Stimulated activated effector memory CD8-positive, alpha-beta T cell treated with anti-CD3 and anti-CD28 coated beads, Interleukin-12 subunit alpha, Interleukin-12 subunit beta, amount 100 ng/mL, for 72 hours (primary cell): ENCODE data around the gene SERP2.

Source experiments
- ATAC-seq: fragments of 150-1000 bp; cut with Tn5 transposase; 2 replicates; pipeline ENCODE4 v1.10.0; 2021
- DNase-seq, 2 donors: peaks; one replicate each; pipeline ENCODE4 v3.0.0; 2021 to 2022; ENCODE audit warnings: low spot score in 2 of 2
- H3K27ac Mint-ChIP-seq: one replicate; pipeline ENCODE4 v1.8.0; 2022; ENCODE audit warnings: mild to moderate bottlenecking, mixed read lengths
- H3K36me3 Mint-ChIP-seq: one replicate; pipeline ENCODE4 v1.8.0; 2022; ENCODE audit warnings: mild to moderate bottlenecking, mixed read lengths
- H3K4me1 Mint-ChIP-seq: one replicate; pipeline ENCODE4 v1.8.0; 2022; ENCODE audit warnings: mixed read lengths
- H3K4me3 Mint-ChIP-seq: one replicate; pipeline ENCODE4 v1.8.0; 2022; ENCODE audit warnings: mild to moderate bottlenecking, mixed read lengths
- H3K9me3 Mint-ChIP-seq: one replicate; pipeline ENCODE4 v1.8.0; 2022; ENCODE audit warnings: mixed read lengths

SERP2 gene

GRCh38 chr13:44393391-44393790 is 19.8 kb downstream of the SERP2 start:
- H3K4me3 Mint-ChIP-seq = no peak overlapping the region
- ATAC-seq = no peak
- H3K9me3 Mint-ChIP-seq = no peaks in the 10 kb centered on the region
- H3K36me3 Mint-ChIP-seq = no peaks in the 10 kb centered on the region
- no peak for DNase-seq
- no peaks in the 10 kb centered on the region for H3K4me1 Mint-ChIP-seq
- H3K27ac Mint-ChIP-seq = no peak overlapping the region

- ATAC-seq (no peak), DNase-seq (no peak)
- H3K27ac Mint-ChIP-seq = no peak overlapping the region
- no peaks in the 10 kb centered on the region for H3K36me3 Mint-ChIP-seq
- no peaks in the 10 kb centered on the region for H3K4me1 Mint-ChIP-seq
- H3K4me3 Mint-ChIP-seq = no peak overlapping the region
- H3K9me3 Mint-ChIP-seq = no peaks in the 10 kb centered on the region
Measured at GRCh38 chr13:44394658-44395057, 21.0 kb downstream of the SERP2 start.

GRCh38 chr13:44395976-44396694 is 22.5 kb downstream of the SERP2 start:
- no peaks in the 10 kb centered on the region for H3K9me3 Mint-ChIP-seq
- H3K4me3 Mint-ChIP-seq = no peak overlapping the region
- H3K4me1 Mint-ChIP-seq = no peaks in the 10 kb centered on the region
- DNase-seq = no peak
- no peaks in the 10 kb centered on the region for H3K36me3 Mint-ChIP-seq
- no peak overlapping the region for H3K27ac Mint-ChIP-seq
- ATAC-seq = no peak

GRCh38 chr13:44396701-44397580 is 23.3 kb downstream of the SERP2 start:
- DNase-seq (no peak), ATAC-seq (no peak)
- Mint-ChIP-seq H3K27ac (no peak overlapping the region), H3K4me1 (no peaks in the 10 kb centered on the region), H3K4me3 (no peak overlapping the region), H3K9me3 (no peaks in the 10 kb centered on the region), H3K36me3 (no peaks in the 10 kb centered on the region)

GRCh38 chr13:44397766-44398223 is 24.2 kb downstream of the SERP2 start:
- no peaks in the 10 kb centered on the region for H3K9me3 Mint-ChIP-seq
- no peak overlapping the region for H3K27ac Mint-ChIP-seq
- no peaks in the 10 kb centered on the region for H3K4me1 Mint-ChIP-seq
- no peak for DNase-seq
- no peak overlapping the region for H3K4me3 Mint-ChIP-seq
- no peak for ATAC-seq
- no peaks in the 10 kb centered on the region for H3K36me3 Mint-ChIP-seq

GRCh38 chr13:44398606-44399005 is 25.0 kb downstream of the SERP2 start:
- no peaks in the 10 kb centered on the region for H3K4me1 Mint-ChIP-seq
- ATAC-seq = no peak

GRCh38 chr13:44399074-44399473 is 25.4 kb downstream of the SERP2 start:
- DNase-seq (no peak), ATAC-seq (no peak)
- Mint-ChIP-seq H3K27ac (no peak overlapping the region), H3K4me3 (no peak overlapping the region), H3K36me3 (no peaks in the 10 kb centered on the region), H3K4me1 (no peaks in the 10 kb centered on the region), H3K9me3 (no peaks in the 10 kb centered on the region)

More at GRCh38 chr13:44398606-44399005, 25.0 kb downstream of the SERP2 start:
- DNase-seq = no peak
- H3K36me3 Mint-ChIP-seq = no peaks in the 10 kb centered on the region
- no peaks in the 10 kb centered on the region for H3K9me3 Mint-ChIP-seq
- H3K27ac Mint-ChIP-seq = no peak overlapping the region
- H3K4me3 Mint-ChIP-seq = no peak overlapping the region

GRCh38 chr13:44400736-44401135 is 27.1 kb downstream of the SERP2 start:
- Mint-ChIP-seq H3K9me3 (no peaks in the 10 kb centered on the region), H3K4me3 (no peak overlapping the region), H3K27ac (no peak overlapping the region), H3K36me3 (no peaks in the 10 kb centered on the region), H3K4me1 (no peaks in the 10 kb centered on the region)
- DNase-seq = no peak
- no peak for ATAC-seq

GRCh38 chr13:44401577-44401976 is 28.0 kb downstream of the SERP2 start:
- ATAC-seq (no peak), DNase-seq (no peak)
- H3K9me3 Mint-ChIP-seq = no peaks in the 10 kb centered on the region
- no peak overlapping the region for H3K4me3 Mint-ChIP-seq
- H3K36me3 Mint-ChIP-seq = no peaks in the 10 kb centered on the region
- H3K27ac Mint-ChIP-seq = no peak overlapping the region
- H3K4me1 Mint-ChIP-seq = no peaks in the 10 kb centered on the region

- no peaks in the 10 kb centered on the region for H3K9me3 Mint-ChIP-seq
Measured at GRCh38 chr13:44402899-44403445, 29.3 kb downstream of the SERP2 start.

GRCh38 chr13:44403461-44404056 is 29.9 kb downstream of the SERP2 start:
- no peaks in the 10 kb centered on the region for H3K9me3 Mint-ChIP-seq
- H3K27ac Mint-ChIP-seq = no peak overlapping the region
- no peak for ATAC-seq
- no peaks in the 10 kb centered on the region for H3K36me3 Mint-ChIP-seq
- H3K4me3 Mint-ChIP-seq = no peak overlapping the region
- no peaks in the 10 kb centered on the region for H3K4me1 Mint-ChIP-seq
- DNase-seq = no peak

More at GRCh38 chr13:44402899-44403445, 29.3 kb downstream of the SERP2 start:
- ATAC-seq (peak; percentile 17), DNase-seq (no peak)
- Mint-ChIP-seq H3K4me1 (no peaks in the 10 kb centered on the region), H3K36me3 (no peaks in the 10 kb centered on the region), H3K4me3 (no peak overlapping the region), H3K27ac (no peak overlapping the region)

GRCh38 chr13:44404261-44405132 is 30.9 kb downstream of the SERP2 start:
- DNase-seq (no peak), ATAC-seq (no peak)
- Mint-ChIP-seq H3K4me3 (no peak overlapping the region), H3K4me1 (no peaks in the 10 kb centered on the region), H3K9me3 (no peaks in the 10 kb centered on the region), H3K27ac (no peak overlapping the region), H3K36me3 (no peaks in the 10 kb centered on the region)

GRCh38 chr13:44406617-44407016 is 33.0 kb downstream of the SERP2 start:
- H3K36me3 Mint-ChIP-seq = no peaks in the 10 kb centered on the region
- H3K9me3 Mint-ChIP-seq = no peaks in the 10 kb centered on the region
- no peak for ATAC-seq
- H3K27ac Mint-ChIP-seq = no peak overlapping the region
- no peak overlapping the region for H3K4me3 Mint-ChIP-seq
- DNase-seq = no peak
- no peaks in the 10 kb centered on the region for H3K4me1 Mint-ChIP-seq

GRCh38 chr13:44407379-44407778 is 33.8 kb downstream of the SERP2 start:
- no peaks in the 10 kb centered on the region for H3K36me3 Mint-ChIP-seq
- H3K9me3 Mint-ChIP-seq = no peaks in the 10 kb centered on the region
- no peak overlapping the region for H3K4me3 Mint-ChIP-seq
- H3K27ac Mint-ChIP-seq = no peak overlapping the region
- DNase-seq = no peak
- H3K4me1 Mint-ChIP-seq = no peaks in the 10 kb centered on the region
- ATAC-seq = no peak
